AG04450 (cell line): ENCODE data around the gene TUBGCP5. TPM values are rescaled to one million over a fixed set of nuclear protein-coding genes. Genes with fewer than 3 reads are reported as not detected.
"Not testable (repeated sequence)": the region's sequence is repeated elsewhere in the genome, so short reads cannot be mapped to it uniquely, and the experiment has no call there.

ENCODE experiments used
- CTCF ChIA-PET: fragments of 300-600, 350-600 bp; formaldehyde crosslinking; extraction: SDS; loops from one replicate; lab custom pipeline; 2022; ENCODE audit warnings: antibody characterized with exemption, inconsistent platforms; lab: Charles Lee
- POLR2A ChIA-PET: fragments of 350-600 bp; formaldehyde crosslinking; extraction: SDS; loops from one replicate; lab custom pipeline; 2021; ENCODE audit warnings: antibody characterized with exemption, inconsistent platforms; lab: Yijun Ruan, JAX
- DNase-seq: peaks from one replicate; pipeline ENCODE4 v3.0.0-alpha.2; 2011; ENCODE audit warnings: low read depth, low spot score
- H3K27ac ChIP-seq: one replicate; pipeline ENCODE4 v1.5.1; 2012; ENCODE audit warnings: low read depth, low read length, control low read depth
- H3K27me3 ChIP-seq: one replicate; pipeline ENCODE4 v1.6.0; 2012; ENCODE audit warnings: low read length; ENCODE audit not compliant: control insufficient read depth, insufficient read depth
- H3K4me3 ChIP-seq: 2 replicates; pipeline ENCODE4 v1.5.1; 2011; ENCODE audit warnings: mild to moderate bottlenecking, low read depth, low read length, control low read depth
- H3K9me3 ChIP-seq: 2 replicates; pipeline ENCODE4 v1.5.1; 2012; ENCODE audit warnings: low read length; ENCODE audit not compliant: control insufficient read depth, insufficient read depth
- CTCF ChIP-seq: IDR thresholded peaks from 2 replicates; pipeline ENCODE4 v1.5.1; 2011; ENCODE audit warnings: low read depth, low read length, control low read depth, inconsistent platforms
- polyA minus RNA-seq: library from RNA; depleted of rRNA, polyadenylated mRNA; stranded (reverse); fragments of >200 nt; gene quantifications from 2 replicates; pipeline ENCODE4 v1.2.3, GENCODE V29; 2011; rRNA and poly(A)+ RNA removed
- polyA plus RNA-seq: library from polyadenylated mRNA; depleted of rRNA; stranded (reverse); fragments of >200 nt; gene quantifications from 2 replicates; pipeline ENCODE4 v1.2.3, GENCODE V29; 2011; rRNA removed

TUBGCP5 gene
- polyA plus RNA-seq = 11.4 and 15.7 TPM in 2 replicates
- 8.6 and 18.1 TPM in 2 replicates for polyA minus RNA-seq

DNA sequence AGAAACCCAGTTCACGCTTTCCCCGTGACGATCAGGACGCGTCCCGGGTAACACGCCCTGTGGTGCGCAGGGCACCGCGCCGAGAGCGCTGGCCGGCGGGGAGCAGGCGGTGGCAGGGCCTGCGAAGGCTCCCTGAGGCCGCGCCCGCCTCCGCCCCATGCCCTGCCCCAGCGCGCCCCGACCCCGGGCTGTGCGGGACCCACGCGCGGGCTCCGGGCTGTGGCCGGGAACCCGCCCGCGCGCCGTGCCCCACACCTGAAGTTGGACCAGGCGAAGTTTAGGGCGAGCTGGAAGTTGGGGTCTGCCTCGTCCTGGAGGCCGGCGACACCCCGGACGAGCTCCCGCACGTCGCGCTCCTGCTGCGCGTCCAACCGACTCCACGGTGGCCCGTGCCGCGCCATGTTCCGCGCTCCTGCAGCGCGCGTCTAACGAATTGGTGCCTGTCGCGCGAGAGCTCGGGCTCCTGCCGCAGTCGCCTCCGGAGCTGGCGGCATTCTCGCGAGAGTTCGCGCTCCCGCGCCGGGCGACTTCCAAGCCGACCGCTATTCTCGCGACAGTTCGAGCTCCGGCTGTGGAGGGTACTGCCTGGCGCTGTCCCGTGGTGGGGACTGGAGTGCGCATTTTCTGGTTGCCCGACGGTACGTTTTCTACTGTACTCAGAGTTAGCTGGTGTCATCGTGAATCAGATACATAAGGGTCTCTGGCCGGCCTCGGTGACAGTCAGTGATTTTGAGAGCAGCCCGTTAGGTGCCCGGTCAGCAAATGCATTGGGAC lies at the start of gene TUBGCP5:
TUBGCP5 (minus strand) TSS at position 427 of the 774 bp plus-strand sequence; CDS start at position 401, 26 bp downstream.
- Histone ChIP-seq H3K27me3 (no peaks in the 10 kb centered on the region), H3K4me3 (peak within 1 kb of the TSS; percentile 65), H3K27ac (peak within 1 kb of the TSS; percentile 85), H3K9me3 (peaks cover 18% of the 10 kb centered on the region)
- TF ChIP-seq CTCF = peak; percentile 47
- ChIA-PET POLR2A (interaction anchor here (0.6 to 1.5 kb wide), 8 partner anchors 9 to 263 kb away, joined by 3 to 5 read pairs (median 3); partner anchors contain the start of gene NIPA2), CTCF (interaction anchor here (0.6 to 1.0 kb wide), 3 partner anchors 21 to 516 kb away, joined by 3 to 4 read pairs (median 3); no protein-coding TSS in a partner anchor)
- peak; percentile 98 for DNase-seq

- TF ChIP-seq CTCF = no peak
- Histone ChIP-seq H3K4me3 (no peak overlapping the region), H3K9me3 (no peaks in the 10 kb centered on the region; the same call in 1 of the 2 replicates), H3K27me3 (no peaks in the 10 kb centered on the region), H3K27ac (no peak overlapping the region)
- ChIA-PET POLR2A (no interaction called here), CTCF (no interaction called here)
- DNase-seq = no peak
Observed at GRCh38 chr15:23083115-23083514, 43.7 kb upstream of the TUBGCP5 start.

DNA sequence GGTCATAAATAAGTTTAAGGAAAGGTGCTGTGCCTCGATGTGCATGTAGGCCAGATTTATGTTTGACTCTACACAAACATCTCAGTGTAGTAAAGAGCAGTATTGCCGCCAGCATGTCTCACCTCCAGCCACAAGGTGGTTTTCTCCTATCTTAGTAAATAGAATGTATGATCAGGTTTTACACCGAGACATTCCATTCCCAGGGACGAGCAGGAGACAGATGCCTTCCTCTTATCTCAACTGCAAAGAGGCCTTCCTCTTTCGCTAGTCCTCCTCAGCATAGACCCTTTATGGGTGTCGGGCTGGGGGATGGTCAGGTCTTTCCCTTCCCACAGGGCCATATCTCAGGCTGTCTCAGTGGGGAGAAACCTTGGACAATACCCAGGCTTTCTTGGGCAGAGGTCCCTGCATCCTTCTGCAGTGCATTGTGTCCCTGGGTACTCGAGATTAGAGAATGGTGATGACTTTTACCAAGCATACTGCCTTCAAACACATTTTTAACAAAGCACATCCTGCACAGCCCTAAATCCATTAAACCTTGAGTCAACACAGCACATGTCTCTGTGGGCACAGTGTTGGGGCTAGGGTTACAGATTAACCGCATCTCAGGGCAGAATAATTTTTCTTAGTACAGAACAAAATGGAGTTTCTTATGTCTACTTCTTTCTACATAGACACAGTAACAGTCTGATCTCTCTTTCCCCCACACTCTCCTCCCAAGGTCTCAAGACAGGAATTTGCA lies 42.8 kb upstream of the TUBGCP5 start:
- POLR2A ChIA-PET, H3K9me3 ChIP-seq, CTCF ChIA-PET, H3K27ac ChIP-seq, H3K4me3 ChIP-seq, DNase-seq, H3K27me3 ChIP-seq: not testable (repeated sequence)

DNA sequence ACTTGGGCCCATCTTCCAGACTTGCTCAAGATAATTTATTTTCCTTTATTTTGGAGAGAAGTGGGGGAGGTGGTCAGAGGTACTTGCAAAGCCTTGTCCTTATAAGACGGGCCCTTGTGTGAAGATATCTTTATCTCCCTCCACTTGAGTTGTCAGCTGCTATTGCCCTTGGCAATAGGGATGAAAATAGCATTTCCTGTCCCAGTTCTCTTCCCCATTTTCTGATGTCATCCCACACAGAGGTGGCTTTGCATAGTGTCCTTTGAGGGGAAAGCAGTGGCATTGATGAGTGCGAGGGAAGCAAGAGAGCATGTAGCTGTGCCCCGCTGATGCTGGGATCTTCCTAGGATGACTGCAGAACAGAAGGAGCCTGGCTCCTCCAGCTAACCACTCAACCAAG lies 41.9 kb upstream of the TUBGCP5 start:
- DNase-seq = no peak
- no peak for TF ChIP-seq CTCF
- Histone ChIP-seq H3K27me3 (no peaks in the 10 kb centered on the region), H3K4me3 (no peak overlapping the region), H3K27ac (no peak overlapping the region), H3K9me3 (no peaks in the 10 kb centered on the region; the same call in 1 of the 2 replicates)
- POLR2A ChIA-PET = no interaction called here
- CTCF ChIA-PET = no interaction called here

GRCh38 chr15:23079766-23080165 lies 40.4 kb upstream of the TUBGCP5 start:
- no peak overlapping the region for H3K27ac ChIP-seq
- H3K27me3 ChIP-seq = no peaks in the 10 kb centered on the region
- no peak for TF ChIP-seq CTCF
- ChIA-PET CTCF (no interaction called here), POLR2A (no interaction called here)
- no peak overlapping the region for H3K4me3 ChIP-seq
- H3K9me3 ChIP-seq = no peaks in the 10 kb centered on the region; the same call in 1 of the 2 replicates
- DNase-seq = no peak
